ENCODE results near the gene ESCO1.

Gene ESCO1

DNA sequence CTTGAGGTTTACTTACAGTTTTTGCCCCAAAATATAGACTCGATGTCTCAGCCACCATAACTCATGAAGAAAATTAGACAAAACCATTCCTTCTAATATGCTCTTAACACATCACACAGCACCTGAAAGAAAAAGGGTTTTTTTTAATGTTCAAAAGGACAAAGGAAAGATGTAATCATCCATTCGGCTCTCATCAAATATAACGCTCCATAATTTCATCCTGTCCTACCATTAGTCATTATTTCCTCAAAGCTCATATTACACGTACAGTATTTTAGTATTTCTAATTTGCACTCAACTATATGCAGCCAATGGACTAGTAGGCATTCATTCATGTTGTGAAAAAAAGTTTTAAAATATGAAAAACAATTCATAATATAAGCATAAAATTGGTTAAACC is 24.8 kb downstream of the ESCO1 start:
- DNase-seq: no peak

DNA sequence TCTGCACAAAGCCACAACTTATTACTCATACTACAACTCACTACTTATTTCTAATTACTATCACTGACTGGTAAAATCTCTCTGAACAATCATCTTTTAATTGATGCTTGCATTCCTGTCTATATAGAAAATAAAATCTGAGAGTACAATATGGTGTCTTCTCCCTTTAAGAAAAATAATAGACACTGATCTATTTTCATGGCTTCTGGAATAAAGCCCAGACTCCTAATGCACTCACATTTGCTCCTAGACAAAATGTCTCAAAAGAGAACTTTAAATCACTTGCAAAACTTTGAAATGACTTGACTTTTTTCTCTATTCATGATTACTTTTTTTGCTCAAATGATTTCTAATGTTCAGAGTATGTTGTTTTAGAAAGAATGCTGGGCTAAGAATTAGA is 28.7 kb downstream of the ESCO1 start:
- no peak for DNase-seq

- no peak for DNase-seq
Observed at GRCh38 chr18:21559195-21559594, 41.3 kb downstream of the ESCO1 start.

DNA sequence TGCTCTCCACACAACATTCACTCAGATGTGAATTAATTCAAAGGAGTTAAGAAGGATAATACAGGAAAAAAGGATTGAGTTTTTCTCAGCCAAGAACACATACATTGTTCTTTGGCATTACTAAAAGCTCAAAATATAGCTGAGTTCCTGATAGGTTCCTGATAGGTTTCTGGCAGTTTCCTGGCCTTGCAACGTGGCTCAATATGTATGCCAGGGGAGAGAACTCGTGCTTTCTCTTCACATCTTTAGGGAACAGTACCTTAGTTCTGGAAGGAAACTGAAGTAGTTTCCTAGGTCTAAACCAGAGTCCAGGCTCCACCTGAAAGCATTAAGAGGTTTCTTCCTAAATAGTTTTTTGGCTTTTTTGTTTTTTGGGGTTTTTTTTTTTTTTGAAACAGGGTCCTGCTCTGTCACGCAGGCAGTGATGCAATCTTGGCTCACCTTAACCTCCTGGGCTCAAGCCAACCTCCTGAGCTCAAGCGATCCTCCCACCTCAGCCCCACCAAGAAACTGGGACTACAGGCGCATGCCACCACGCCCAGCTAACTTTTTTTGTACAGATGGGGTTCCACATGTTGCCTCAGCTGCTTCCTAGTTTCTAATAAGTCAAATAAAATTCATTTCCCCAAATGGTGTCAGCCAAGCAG is 42.8 kb downstream of the ESCO1 start:
- DNase-seq: no peak

- DNase-seq: no peak
Observed at GRCh38 chr18:21550510-21550970, 50.0 kb downstream of the ESCO1 start.

DNA sequence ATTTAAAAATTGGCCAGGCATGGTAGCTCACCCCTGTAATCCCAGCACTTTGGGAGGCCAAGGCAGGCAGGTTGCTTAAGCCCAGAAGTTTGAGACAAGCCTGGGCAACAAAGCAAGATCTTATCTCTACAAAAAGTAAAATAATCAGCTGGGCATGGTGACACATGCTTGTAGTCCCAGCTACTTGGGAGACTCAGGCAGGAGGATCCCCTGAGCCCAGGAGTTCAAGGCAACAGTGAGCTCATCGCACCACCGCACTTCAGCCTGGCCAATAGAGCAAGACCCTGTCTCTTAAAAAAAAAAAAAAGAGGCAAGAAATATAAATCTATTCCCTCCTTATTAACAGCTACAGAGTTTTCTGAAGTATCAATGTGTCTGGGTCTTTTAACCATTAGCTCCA is 51.9 kb downstream of the ESCO1 start:
- DNase-seq: no peak

GRCh38 chr18:21546423-21546822 is 54.1 kb downstream of the ESCO1 start:
- no peak for DNase-seq

DNA sequence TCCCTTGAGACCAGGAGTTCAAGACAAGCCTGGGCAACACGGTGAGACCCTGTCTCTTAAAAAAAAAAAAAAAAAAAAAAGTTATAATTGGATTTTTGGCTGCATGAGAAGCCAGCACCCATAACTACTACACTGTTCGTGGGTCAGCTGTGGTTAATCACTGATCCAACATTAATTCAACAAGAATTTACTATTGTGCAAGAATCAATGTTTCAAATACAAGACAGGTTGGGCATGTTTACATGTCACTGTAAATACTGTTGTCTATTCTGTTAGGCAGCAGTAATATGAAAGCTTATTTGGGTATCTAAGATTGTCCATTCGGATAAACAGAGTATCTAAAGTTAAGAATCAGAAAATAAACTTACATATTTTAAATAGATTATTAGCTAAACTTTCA is 62.3 kb downstream of the ESCO1 start:
- DNase-seq: no peak

GRCh38 chr18:21534327-21534726 is 66.2 kb downstream of the ESCO1 start:
- DNase-seq: no peak

GRCh38 chr18:21526463-21526862 is 74.0 kb downstream of the ESCO1 start:
- DNase-seq: no peak

GRCh38 chr18:21525916-21526315 is 74.6 kb downstream of the ESCO1 start:
- no peak for DNase-seq

DNA sequence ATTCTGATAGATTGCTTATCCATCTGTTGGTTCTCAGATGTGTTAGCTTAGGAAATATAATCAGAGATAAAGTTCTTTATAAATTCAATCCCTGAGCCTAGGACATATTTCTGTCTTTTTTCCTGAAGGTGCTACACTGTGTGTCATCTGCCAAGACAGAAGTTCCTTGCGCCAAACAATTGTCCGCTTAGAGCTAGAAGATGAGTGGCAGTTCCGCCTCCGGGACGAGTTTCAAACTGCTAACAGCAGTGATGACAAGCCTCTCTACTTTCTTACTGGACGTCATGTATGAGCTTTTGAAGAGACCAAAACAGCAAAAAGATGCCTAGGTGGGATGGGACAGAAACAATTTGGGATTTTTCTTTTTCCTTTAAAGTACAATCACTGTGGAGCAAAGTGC is 78.0 kb downstream of the ESCO1 start:
- DNase-seq: no peak

DNA sequence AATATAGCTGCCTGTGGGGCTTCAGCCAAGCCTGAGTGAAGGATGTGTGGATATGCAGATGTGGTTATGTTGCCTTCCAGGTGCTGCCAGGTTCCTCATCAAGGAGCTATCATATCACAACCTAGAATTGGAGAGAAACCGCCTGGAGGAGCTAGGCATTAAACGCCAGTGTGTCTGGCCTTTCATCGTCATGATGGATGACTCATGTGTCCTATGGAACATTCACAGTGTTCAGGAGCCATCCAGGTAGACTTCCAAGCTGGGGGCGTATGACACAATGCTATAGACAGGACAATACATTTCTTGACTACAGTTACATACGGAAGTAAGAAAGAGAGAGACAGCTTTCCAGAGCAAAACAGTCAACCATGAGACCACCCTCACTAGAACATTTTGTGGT is 86.8 kb downstream of the ESCO1 start:
- DNase-seq: no peak

DNA sequence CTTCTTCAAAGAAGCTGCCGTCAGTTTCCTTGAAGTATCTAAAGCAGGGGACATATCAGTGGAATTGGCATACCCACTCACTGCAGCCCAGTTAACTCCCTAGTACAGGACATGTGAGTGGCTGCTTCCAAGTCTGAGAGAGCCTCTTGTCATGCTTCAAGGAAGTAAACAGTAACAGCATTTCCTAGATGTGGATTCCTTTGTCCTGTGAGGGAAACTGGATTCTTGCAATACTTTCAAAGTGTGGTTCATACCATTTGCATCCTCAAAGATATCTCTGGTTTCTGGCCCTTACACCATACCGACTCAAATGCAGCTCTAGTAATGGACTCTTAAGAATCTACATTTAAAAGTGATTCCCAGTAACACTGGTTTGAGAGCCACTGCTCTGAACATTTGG is 87.2 kb downstream of the ESCO1 start:
- no peak for DNase-seq

DNA sequence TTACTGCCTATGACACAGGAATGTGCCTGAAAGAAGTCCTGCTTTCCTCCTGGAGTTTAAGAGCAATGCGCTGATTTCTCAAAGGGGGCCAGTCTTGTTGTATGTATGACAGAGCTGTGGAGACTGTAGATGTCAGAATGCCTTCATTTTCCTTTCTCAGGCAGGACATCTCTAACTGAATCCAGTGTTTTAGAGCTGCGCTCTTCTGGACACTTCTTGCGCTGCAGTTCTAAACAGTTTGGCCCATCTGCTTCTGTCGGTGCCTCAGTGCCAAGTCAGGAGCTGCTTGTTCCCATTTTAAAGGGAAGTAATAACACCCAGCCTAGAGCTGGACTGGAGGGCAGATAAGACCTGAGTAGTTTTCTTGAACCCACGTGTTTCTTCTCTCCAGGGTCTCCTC is 91.4 kb downstream of the ESCO1 start:
- no peak for DNase-seq

DNA sequence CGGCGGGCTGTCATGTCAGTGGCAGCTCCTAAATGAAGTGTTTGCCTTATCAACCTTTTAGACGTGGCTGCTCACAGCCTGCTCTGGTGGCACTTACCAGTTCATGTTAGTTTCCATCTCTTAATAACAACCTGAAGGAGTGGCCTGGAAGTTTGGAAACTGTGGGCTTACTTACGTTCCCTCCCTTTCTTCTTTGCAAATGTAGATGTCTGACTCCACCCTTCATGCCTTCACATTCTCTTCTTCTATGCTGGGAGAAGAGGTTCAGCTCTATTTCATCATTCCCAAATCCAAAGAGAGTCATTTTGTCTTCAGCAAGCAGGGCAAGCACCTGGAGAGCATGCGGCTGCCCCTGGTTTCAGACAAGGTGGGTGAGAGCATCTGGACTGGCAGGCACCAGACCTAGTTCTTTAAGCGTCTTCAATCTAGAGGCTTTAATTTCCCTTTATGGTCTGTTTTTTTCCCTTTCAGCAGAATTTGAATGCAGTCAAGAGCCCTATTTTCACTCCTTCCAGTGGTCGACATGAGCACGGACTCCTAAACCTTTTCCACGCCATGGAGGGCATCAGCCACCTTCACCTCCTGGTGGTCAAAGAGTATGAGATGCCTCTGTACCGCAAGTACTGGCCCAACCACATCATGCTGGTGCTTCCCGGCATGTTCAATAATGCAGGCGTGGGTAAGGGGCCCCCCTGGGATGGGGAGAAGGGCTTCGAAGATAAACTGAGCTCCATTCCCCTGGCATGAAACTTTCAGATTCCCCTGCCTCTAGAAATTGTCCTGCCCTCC is 92.4 kb downstream of the ESCO1 start:
- no peak for DNase-seq

GRCh38 chr18:21502661-21503060 is 97.8 kb downstream of the ESCO1 start:
- DNase-seq: no peak

DNA sequence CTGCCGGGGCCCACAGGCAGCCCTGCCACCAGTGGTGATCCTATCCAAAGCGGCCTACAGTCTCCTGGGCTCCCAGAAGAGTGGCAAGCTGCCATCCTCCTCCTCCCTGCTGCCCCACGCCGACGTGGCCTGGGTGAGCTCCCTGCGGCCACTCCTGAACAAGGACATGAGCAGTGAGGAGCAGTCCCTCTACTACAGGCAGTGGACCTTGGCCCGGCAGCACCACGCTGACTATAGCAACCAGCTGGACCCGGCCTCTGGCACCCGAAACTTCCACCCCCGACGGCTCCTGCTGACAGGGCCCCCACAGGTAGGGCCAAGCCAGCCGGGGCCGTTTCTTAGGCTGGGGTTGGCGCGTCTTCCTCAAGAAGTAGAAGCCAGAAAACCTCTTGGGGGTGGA is 100.5 kb downstream of the ESCO1 start:
- DNase-seq: no peak

GRCh38 chr18:21496277-21496835 is 104.1 kb downstream of the ESCO1 start:
- DNase-seq: no peak

GRCh38 chr18:21490748-21491147 is 109.8 kb downstream of the ESCO1 start:
- no peak for DNase-seq

DNA sequence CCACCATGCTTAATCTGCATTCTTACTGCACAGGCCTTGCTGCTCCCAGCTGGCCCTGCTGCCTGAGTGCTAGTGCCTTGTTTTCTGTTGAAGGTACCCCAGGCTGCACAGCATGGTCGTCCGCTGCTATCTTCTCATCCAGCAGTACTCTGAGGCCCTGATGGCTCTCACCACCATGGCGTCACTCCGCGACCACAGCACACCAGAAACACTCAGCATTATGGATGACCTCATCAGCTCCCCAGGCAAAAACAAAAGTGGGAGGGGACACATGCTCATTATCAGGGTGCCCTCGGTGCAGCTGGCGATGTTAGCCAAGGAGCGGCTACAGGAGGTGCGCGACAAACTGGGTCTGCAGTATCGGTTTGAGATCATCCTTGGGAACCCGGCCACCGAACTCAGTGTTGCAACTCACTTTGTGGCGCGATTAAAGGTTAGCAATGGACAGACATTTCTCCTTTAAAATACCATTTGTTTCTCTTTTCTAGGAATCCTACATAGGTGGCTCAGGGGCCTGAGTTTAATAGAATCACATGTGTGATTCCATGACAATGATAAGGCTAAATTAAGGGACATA is 110.5 kb downstream of the ESCO1 start:
- DNase-seq: no peak

DNA sequence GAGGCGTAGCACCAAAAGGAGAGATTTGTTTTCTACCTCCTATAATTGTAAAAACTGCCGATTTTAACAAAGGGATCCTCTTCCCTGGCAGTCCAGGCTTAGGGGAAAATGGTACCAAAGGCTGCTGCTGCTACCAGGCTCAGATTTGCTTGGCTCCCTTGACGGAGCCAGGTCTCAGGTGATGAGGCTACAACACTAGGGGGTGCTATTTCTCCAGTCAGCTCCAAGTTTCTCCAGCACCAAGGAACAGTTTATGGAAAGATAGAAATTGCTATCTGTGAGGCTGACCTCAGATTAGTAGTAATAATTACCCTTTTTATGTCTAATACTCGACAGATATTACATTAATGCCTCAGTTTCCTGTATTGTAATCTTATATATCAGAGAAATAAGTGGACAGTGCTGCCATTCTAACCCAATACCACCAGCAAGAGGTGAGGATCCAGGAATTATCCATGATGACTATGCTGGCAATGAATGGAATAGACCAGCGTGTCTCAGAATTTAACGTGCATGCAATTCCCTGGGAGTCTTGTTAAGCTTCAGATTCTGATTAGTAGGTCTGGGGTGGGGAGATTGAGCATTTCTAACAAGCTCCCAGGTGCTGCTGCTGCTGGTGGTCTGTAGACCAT is 111.3 kb downstream of the ESCO1 start:
- DNase-seq: no peak

GRCh38 chr18:21486905-21487437 is 113.5 kb downstream of the ESCO1 start:
- no peak for DNase-seq

Data from stimulated activated CD4-positive, alpha-beta T cell treated with anti-CD3 and anti-CD28 coated beads, Interleukin-4, amount 100 ng/mL, for 1 hour (primary cell).